A673 (cell line): ENCODE data around the gene ABI1. TPM values are rescaled to one million over a fixed set of nuclear protein-coding genes. Genes with fewer than 3 reads are reported as not detected.

Source experiments
- BruUV-seq: library from RNA; stranded (reverse); fragments of 400-500 nt; replicated peaks from 2 replicates; lab custom pipeline; 2021; lab: Mats Ljungman, UMichigan
- CTCF ChIA-PET: fragments of 300-600 bp; sonication (Branson Sonifier 250); formaldehyde crosslinking; loops from one replicate; lab custom pipeline; 2022; ENCODE audit warnings: antibody characterized with exemption; lab: Charles Lee
- POLR2A ChIA-PET: fragments of 300-600 bp; sonication (Branson Sonifier 250); formaldehyde crosslinking; loops from one replicate; lab custom pipeline; 2022; ENCODE audit warnings: antibody characterized with exemption; ENCODE audit not compliant: low non-redundant PET; lab: Charles Lee
- DNase-seq: peaks from one replicate; pipeline ENCODE4 v3.0.0-alpha.2; 2015; ENCODE audit warnings: low spot score
- H3K27ac ChIP-seq: fragments of 200-600 bp; sonication (generic); 2 replicates; pipeline ENCODE4 v1.5.1; 2016; ENCODE audit warnings: mixed run types, low read depth, mild to moderate bottlenecking, mixed read lengths, antibody characterized with exemption, low read length; ENCODE audit not compliant: poor library complexity, severe bottlenecking
- H3K27me3 ChIP-seq: fragments of 200-600 bp; sonication (generic); replicated peaks from 2 replicates; pipeline ENCODE4 v1.6.1; 2017; ENCODE audit warnings: mixed run types, low read depth, mild to moderate bottlenecking, mixed read lengths, antibody characterized with exemption, low read length; ENCODE audit not compliant: insufficient read depth, poor library complexity
- H3K36me3 ChIP-seq: fragments of 200-600 bp; sonication (generic); 2 replicates; pipeline ENCODE4 v1.6.1; 2016; ENCODE audit warnings: mixed run types, mild to moderate bottlenecking, mixed read lengths, antibody characterized with exemption, low read length; ENCODE audit not compliant: insufficient read depth, poor library complexity, severe bottlenecking
- H3K4me1 ChIP-seq: fragments of 200-600 bp; sonication (generic); 2 replicates; pipeline ENCODE4 v1.6.1; 2017; ENCODE audit warnings: mixed run types, mild to moderate bottlenecking, mixed read lengths, antibody characterized with exemption, low read length; ENCODE audit not compliant: insufficient read depth, poor library complexity, severe bottlenecking
- H3K4me3 ChIP-seq: fragments of 200-600 bp; sonication (generic); 2 replicates; pipeline ENCODE4 v1.5.1; 2016; ENCODE audit warnings: low read depth, mixed run types, mild to moderate bottlenecking, mixed read lengths, low read length; ENCODE audit not compliant: poor library complexity, severe bottlenecking
- H3K9me3 ChIP-seq: fragments of 200-600 bp; sonication (generic); 2 replicates; pipeline ENCODE4 v1.6.1; 2016; ENCODE audit warnings: mixed run types, low read depth, mild to moderate bottlenecking, mixed read lengths, antibody characterized with exemption, low read length; ENCODE audit not compliant: poor library complexity, severe bottlenecking
- CTCF ChIP-seq: fragments of 300-800, 200-600 bp; sonication (generic); conservative IDR thresholded peaks from 2 replicates; pipeline ENCODE4 v1.5.1; 2017; ENCODE audit warnings: low read depth, mild to moderate bottlenecking, antibody characterized with exemption, low read length, moderate library complexity, mixed read lengths
- EZH2 ChIP-seq: fragments of 200-600 bp; sonication (generic); IDR thresholded peaks from 2 replicates; pipeline ENCODE4 v1.6.1; 2017; ENCODE audit warnings: borderline replicate concordance, low read depth, mild to moderate bottlenecking, mixed read lengths, antibody characterized with exemption, low read length; ENCODE audit not compliant: poor library complexity, severe bottlenecking
- intact Hi-C: fragments of 100-400 bp; cut with micrococcal nuclease; formaldehyde crosslinking; loops from one replicate; pipeline ENCODE4 v1.10.0; 2022; ENCODE audit not compliant: unreplicated experiment
- total RNA-seq: library from RNA; stranded (reverse); gene quantifications from 2 replicates; pipeline ENCODE4 v1.2.3, GENCODE V29; 2021

Gene ABI1
- total RNA-seq, 1 experiment from 2014 or later: 70.5 TPM

GRCh38 chr10:26727005-26727404 lies 133.8 kb downstream of the ABI1 start:
- H3K36me3 ChIP-seq: peaks cover 78% of the 10 kb centered on the region
- BruUV-seq: no TSS peak
- no peak for DNase-seq
- H3K9me3 ChIP-seq: no peaks in the 10 kb centered on the region
- TF ChIP-seq EZH2: no peak
- no peak for TF ChIP-seq CTCF
- no peaks in the 10 kb centered on the region for H3K4me1 ChIP-seq
- POLR2A ChIA-PET: no interaction called here
- CTCF ChIA-PET: no interaction called here
- no peak overlapping the region for H3K27ac ChIP-seq
- intact Hi-C loops: loop anchor here (2.0 kb wide), 1 partner anchor 154 kb away; no protein-coding TSS in a partner anchor
- no peaks in the 10 kb centered on the region for H3K27me3 ChIP-seq
- no peak overlapping the region for H3K4me3 ChIP-seq

- peaks cover 79% of the 10 kb centered on the region for H3K36me3 ChIP-seq
- H3K27ac ChIP-seq: no peak overlapping the region
- no peaks in the 10 kb centered on the region for H3K9me3 ChIP-seq
- no peak overlapping the region for H3K4me3 ChIP-seq
- intact Hi-C loops: loop anchor here (2.0 kb wide), 1 partner anchor 155 kb away; no protein-coding TSS in a partner anchor
- H3K4me1 ChIP-seq: no peaks in the 10 kb centered on the region
- POLR2A ChIA-PET: interaction anchor here (0.5 kb wide), 1 partner anchor 143 kb away, joined by 3 read pairs; no protein-coding TSS in a partner anchor
- CTCF ChIA-PET: interaction anchor here (0.7 to 1.3 kb wide), 4 partner anchors 9 to 156 kb away, joined by 3 to 19 read pairs (median 4); partner anchors contain the start of gene ABI1
- no TSS peak for BruUV-seq
- DNase-seq: peak; percentile 71
- H3K27me3 ChIP-seq: no peaks in the 10 kb centered on the region
- peak; percentile 90 for TF ChIP-seq CTCF
- TF ChIP-seq EZH2: no peak
Observed at GRCh38 chr10:26725837-26726727, 134.7 kb downstream of the ABI1 start.

GRCh38 chr10:26723016-26723415 lies 137.7 kb downstream of the ABI1 start:
- BruUV-seq: no TSS peak
- Histone ChIP-seq H3K27me3 (no peaks in the 10 kb centered on the region), H3K4me3 (no peak overlapping the region), H3K36me3 (peaks cover 74% of the 10 kb centered on the region), H3K27ac (no peak overlapping the region), H3K9me3 (no peaks in the 10 kb centered on the region), H3K4me1 (no peaks in the 10 kb centered on the region)
- ChIA-PET CTCF (no interaction called here), POLR2A (no interaction called here)
- no peak for DNase-seq
- intact Hi-C loops: loop anchor here (5.0 kb wide), 1 partner anchor 386 kb away; no protein-coding TSS in a partner anchor
- TF ChIP-seq CTCF (no peak), EZH2 (no peak)
